Measurements from ENCODE around the gene CBX3. TPM values are rescaled to one million over a fixed set of nuclear protein-coding genes. Genes with fewer than 3 reads are reported as not detected.

The CBX3 gene
- total and polyA plus RNA-seq, 2 of the 13 experiments (the other 11 are each of a cell fraction or from before 2014, with no cell fraction given), result 53.9 to 249 TPM

DNA sequence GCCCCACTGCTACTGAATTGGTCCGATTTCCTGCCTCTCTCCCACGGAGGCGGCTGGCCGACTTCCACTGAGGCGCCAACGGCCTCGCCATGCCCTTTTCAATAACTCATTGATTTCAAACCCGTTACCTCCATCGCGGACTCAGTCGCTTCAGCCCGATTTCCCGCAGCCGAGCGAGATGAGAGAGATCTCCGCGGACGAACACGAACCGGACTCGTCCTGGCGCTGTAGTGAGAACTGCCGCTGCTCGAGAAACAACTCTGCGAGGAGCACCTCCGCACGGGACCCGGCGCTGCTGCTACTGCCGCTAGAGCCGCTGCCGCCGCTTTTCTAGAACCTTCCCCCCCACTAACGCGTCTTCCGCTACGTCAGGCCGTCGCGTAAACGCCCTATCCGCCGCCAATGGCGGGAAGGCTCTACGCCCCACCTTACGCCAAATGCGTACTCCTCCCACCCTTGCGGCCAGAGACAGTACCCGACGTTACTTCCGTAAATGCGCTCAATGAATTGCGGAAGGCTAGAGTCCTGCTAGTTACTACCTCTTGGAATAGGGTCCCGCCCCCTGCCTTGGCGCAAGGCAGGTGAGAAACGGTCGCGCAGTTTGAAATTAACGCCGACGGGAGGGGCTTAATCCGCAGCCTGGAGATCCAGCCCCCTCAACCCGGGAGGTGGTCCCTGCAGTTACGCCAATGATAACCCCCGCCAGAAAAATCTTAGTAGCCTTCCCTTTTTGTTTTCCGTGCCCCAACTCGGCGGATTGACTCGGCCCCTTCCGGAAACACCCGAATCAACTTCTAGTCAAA lies 900 bp upstream of the CBX3 start, which contains the start of gene HNRNPA2B1 (continued):
- peak; percentile 74; the same call in 1 of the 2 replicates for TF ChIP-seq NFKB2 (CRISPR knock-in tag; IDR thresholded peaks at IDR 0.05; ENCODE audit: borderline replicate concordance)
- peak; percentile 91 for TF ChIP-seq CREM (IDR thresholded peaks at IDR 0.05)
- TF ChIP-seq CREM (CRISPR knock-in tag; IDR thresholded peaks at IDR 0.05), result 0 out of 2 replicates have a peak, but pooled peaks have one; percentile 3
- TF ChIP-seq U2AF1 (optimal IDR thresholded peaks at IDR 0.05; ENCODE audit: low read depth, low read length), result peak; percentile 96
- TF ChIP-seq, protein P1, sequence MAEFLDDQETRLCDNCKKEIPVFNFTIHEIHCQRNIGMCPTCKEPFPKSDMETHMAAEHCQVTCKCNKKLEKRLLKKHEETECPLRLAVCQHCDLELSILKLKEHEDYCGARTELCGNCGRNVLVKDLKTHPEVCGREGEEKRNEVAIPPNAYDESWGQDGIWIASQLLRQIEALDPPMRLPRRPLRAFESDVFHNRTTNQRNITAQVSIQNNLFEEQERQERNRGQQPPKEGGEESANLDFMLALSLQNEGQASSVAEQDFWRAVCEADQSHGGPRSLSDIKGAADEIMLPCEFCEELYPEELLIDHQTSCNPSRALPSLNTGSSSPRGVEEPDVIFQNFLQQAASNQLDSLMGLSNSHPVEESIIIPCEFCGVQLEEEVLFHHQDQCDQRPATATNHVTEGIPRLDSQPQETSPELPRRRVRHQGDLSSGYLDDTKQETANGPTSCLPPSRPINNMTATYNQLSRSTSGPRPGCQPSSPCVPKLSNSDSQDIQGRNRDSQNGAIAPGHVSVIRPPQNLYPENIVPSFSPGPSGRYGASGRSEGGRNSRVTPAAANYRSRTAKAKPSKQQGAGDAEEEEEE (CRISPR knock-in tag; IDR thresholded peaks at IDR 0.05; ENCODE audit: borderline replicate concordance), result 0 out of 2 replicates have a peak, but pooled peaks have one; percentile 24
- TF ChIP-seq NAIF1 (CRISPR knock-in tag; IDR thresholded peaks at IDR 0.05; ENCODE audit: borderline replicate concordance), result peak; percentile 100
- peak; percentile 97 for TF ChIP-seq TAF1 (CRISPR knock-in tag; IDR thresholded peaks at IDR 0.05)
- peak; percentile 75 for TF ChIP-seq ZSCAN20 (CRISPR knock-in tag; IDR thresholded peaks at IDR 0.05; ENCODE audit: borderline replicate concordance)
- peak; percentile 80; the same call in 1 of the 2 replicates for TF ChIP-seq ZNF563 (CRISPR knock-in tag; IDR thresholded peaks at IDR 0.05)
- TF ChIP-seq CAMTA2 (CRISPR knock-in tag; IDR thresholded peaks at IDR 0.05; ENCODE audit: borderline replicate concordance), result peak; percentile 90
- TF ChIP-seq, protein P2, sequence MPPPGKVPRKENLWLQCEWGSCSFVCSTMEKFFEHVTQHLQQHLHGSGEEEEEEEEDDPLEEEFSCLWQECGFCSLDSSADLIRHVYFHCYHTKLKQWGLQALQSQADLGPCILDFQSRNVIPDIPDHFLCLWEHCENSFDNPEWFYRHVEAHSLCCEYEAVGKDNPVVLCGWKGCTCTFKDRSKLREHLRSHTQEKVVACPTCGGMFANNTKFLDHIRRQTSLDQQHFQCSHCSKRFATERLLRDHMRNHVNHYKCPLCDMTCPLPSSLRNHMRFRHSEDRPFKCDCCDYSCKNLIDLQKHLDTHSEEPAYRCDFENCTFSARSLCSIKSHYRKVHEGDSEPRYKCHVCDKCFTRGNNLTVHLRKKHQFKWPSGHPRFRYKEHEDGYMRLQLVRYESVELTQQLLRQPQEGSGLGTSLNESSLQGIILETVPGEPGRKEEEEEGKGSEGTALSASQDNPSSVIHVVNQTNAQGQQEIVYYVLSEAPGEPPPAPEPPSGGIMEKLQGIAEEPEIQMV (CRISPR knock-in tag; IDR thresholded peaks at IDR 0.05; ENCODE audit: low read depth), result 0 out of 2 replicates have a peak, but pooled peaks have one; percentile 10
- TF ChIP-seq ZFP82 (CRISPR knock-in tag; IDR thresholded peaks at IDR 0.05; ENCODE audit: borderline replicate concordance), result peak; percentile 57; the same call in 1 of the 2 replicates
- TF ChIP-seq NFE2 (CRISPR knock-in tag; IDR thresholded peaks at IDR 0.05), result no peak
- TF ChIP-seq SMC3 (IDR thresholded peaks at IDR 0.05; ENCODE audit: low read length), result no peak
- TF ChIP-seq, protein P3, sequence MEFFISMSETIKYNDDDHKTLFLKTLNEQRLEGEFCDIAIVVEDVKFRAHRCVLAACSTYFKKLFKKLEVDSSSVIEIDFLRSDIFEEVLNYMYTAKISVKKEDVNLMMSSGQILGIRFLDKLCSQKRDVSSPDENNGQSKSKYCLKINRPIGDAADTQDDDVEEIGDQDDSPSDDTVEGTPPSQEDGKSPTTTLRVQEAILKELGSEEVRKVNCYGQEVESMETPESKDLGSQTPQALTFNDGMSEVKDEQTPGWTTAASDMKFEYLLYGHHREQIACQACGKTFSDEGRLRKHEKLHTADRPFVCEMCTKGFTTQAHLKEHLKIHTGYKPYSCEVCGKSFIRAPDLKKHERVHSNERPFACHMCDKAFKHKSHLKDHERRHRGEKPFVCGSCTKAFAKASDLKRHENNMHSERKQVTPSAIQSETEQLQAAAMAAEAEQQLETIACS (CRISPR knock-in tag; IDR thresholded peaks at IDR 0.05), result no peak; the same call in 1 of the 2 replicates
- TF ChIP-seq ZNF17 (CRISPR knock-in tag; IDR thresholded peaks at IDR 0.05), result no peak
- TF ChIP-seq, protein P4, sequence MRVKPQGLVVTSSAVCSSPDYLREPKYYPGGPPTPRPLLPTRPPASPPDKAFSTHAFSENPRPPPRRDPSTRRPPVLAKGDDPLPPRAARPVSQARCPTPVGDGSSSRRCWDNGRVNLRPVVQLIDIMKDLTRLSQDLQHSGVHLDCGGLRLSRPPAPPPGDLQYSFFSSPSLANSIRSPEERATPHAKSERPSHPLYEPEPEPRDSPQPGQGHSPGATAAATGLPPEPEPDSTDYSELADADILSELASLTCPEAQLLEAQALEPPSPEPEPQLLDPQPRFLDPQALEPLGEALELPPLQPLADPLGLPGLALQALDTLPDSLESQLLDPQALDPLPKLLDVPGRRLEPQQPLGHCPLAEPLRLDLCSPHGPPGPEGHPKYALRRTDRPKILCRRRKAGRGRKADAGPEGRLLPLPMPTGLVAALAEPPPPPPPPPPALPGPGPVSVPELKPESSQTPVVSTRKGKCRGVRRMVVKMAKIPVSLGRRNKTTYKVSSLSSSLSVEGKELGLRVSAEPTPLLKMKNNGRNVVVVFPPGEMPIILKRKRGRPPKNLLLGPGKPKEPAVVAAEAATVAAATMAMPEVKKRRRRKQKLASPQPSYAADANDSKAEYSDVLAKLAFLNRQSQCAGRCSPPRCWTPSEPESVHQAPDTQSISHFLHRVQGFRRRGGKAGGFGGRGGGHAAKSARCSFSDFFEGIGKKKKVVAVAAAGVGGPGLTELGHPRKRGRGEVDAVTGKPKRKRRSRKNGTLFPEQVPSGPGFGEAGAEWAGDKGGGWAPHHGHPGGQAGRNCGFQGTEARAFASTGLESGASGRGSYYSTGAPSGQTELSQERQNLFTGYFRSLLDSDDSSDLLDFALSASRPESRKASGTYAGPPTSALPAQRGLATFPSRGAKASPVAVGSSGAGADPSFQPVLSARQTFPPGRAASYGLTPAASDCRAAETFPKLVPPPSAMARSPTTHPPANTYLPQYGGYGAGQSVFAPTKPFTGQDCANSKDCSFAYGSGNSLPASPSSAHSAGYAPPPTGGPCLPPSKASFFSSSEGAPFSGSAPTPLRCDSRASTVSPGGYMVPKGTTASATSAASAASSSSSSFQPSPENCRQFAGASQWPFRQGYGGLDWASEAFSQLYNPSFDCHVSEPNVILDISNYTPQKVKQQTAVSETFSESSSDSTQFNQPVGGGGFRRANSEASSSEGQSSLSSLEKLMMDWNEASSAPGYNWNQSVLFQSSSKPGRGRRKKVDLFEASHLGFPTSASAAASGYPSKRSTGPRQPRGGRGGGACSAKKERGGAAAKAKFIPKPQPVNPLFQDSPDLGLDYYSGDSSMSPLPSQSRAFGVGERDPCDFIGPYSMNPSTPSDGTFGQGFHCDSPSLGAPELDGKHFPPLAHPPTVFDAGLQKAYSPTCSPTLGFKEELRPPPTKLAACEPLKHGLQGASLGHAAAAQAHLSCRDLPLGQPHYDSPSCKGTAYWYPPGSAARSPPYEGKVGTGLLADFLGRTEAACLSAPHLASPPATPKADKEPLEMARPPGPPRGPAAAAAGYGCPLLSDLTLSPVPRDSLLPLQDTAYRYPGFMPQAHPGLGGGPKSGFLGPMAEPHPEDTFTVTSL (CRISPR knock-in tag; IDR thresholded peaks at IDR 0.05; ENCODE audit: borderline replicate concordance), result no peak

Measured in HepG2 (cell line).